Measurements from ENCODE around the gene ANKRD40CL. TPM values are rescaled to one million over a fixed set of nuclear protein-coding genes. Genes with fewer than 3 reads are reported as not detected.

Gene ANKRD40CL
- total RNA-seq, 1 experiment from 2014 or later: not detected

GRCh38 chr17:50802609-50803571 is 35.6 kb upstream of the ANKRD40CL start:
- intact Hi-C loops (cut with micrococcal nuclease; ENCODE audit: unreplicated experiment) (no loop called here), in situ Hi-C loops (cut with HindIII; ENCODE audit: low pct_unique_long_range_greater_than_20kb, low sequenced_read_pairs) (no loop called here)
- no peaks in the 10 kb centered on the region for H3K36me3 ChIP-seq (ENCODE audit: control insufficient read depth, insufficient read depth, low read length)
- no peak overlapping the region for H3K27ac ChIP-seq (ENCODE audit: low read length)
- no peaks in the 10 kb centered on the region for H3K9me3 ChIP-seq (ENCODE audit: control insufficient read depth, insufficient read depth, low read depth, low read length)
- H3K4me1 ChIP-seq (ENCODE audit: control insufficient read depth, insufficient read depth, low read length): peaks cover 4% of the 10 kb centered on the region; the same call in 1 of the 2 replicates
- TF ChIP-seq SIN3A (IDR thresholded peaks at IDR 0.05; ENCODE audit: borderline replicate concordance, insufficient read depth, low read depth, low read length) (no peak), REST (IDR thresholded peaks at IDR 0.05; ENCODE audit: insufficient read depth in 1 of 2, low read depth in 2 of 2, low read length in 1 of 2) (no peak), TCF7L2 (IDR thresholded peaks at IDR 0.05; ENCODE audit: low read depth, low read length) (no peak), POLR2AphosphoS5 (IDR thresholded peaks at IDR 0.05; ENCODE audit: low read depth, low read length) (no peak), CTCF (IDR thresholded peaks at IDR 0.05) (no peak)
- no TSS peak for BruUV-seq (replicated peaks)
- no peak for ATAC-seq
- ChIA-PET POLR2A (interaction anchor here (0.6 kb wide), 1 partner anchor 63 kb away, joined by 3 read pairs; the partner anchor contains the start of gene TOB1), CTCF (interaction anchor here (0.6 kb wide), 1 partner anchor 38 kb away, joined by 3 read pairs; no protein-coding TSS in a partner anchor)
- DNase-seq (ENCODE audit: low read depth, low spot score): no peak
- H3K27me3 ChIP-seq (ENCODE audit: control insufficient read depth, insufficient read depth, low read length): no peaks in the 10 kb centered on the region
- no peak overlapping the region for H3K4me3 ChIP-seq (ENCODE audit: low read depth in 2 of 2, low read length in 2 of 2)

- Histone ChIP-seq H3K27me3 (ENCODE audit: control insufficient read depth, insufficient read depth, low read length) (no peaks in the 10 kb centered on the region), H3K27ac (ENCODE audit: low read length) (no peak overlapping the region), H3K9me3 (ENCODE audit: control insufficient read depth, insufficient read depth, low read depth, low read length) (no peaks in the 10 kb centered on the region), H3K4me1 (ENCODE audit: control insufficient read depth, insufficient read depth, low read length) (peaks cover 4% of the 10 kb centered on the region; the same call in 1 of the 2 replicates), H3K36me3 (ENCODE audit: control insufficient read depth, insufficient read depth, low read length) (no peaks in the 10 kb centered on the region), H3K4me3 (ENCODE audit: low read depth in 2 of 2, low read length in 2 of 2) (no peak overlapping the region)
- no peak for TF ChIP-seq POLR2AphosphoS5 (IDR thresholded peaks at IDR 0.05; ENCODE audit: low read depth, low read length)
- no peak for TF ChIP-seq SIN3A (IDR thresholded peaks at IDR 0.05; ENCODE audit: borderline replicate concordance, insufficient read depth, low read depth, low read length)
- TF ChIP-seq CTCF (IDR thresholded peaks at IDR 0.05): no peak
- no peak for TF ChIP-seq TCF7L2 (IDR thresholded peaks at IDR 0.05; ENCODE audit: low read depth, low read length)
- no peak for TF ChIP-seq REST (IDR thresholded peaks at IDR 0.05; ENCODE audit: insufficient read depth in 1 of 2, low read depth in 2 of 2, low read length in 1 of 2)
- no peak for DNase-seq (ENCODE audit: low read depth, low spot score)
- no peak for ATAC-seq
- BruUV-seq (replicated peaks): no TSS peak
- in situ Hi-C loops (cut with HindIII; ENCODE audit: low pct_unique_long_range_greater_than_20kb, low sequenced_read_pairs) (no loop called here), intact Hi-C loops (cut with micrococcal nuclease; ENCODE audit: unreplicated experiment) (no loop called here)
- CTCF ChIA-PET: no interaction called here
- POLR2A ChIA-PET: no interaction called here
These were observed 32.9 kb upstream of the ANKRD40CL start for GRCh38 chr17:50800196-50800700.

Measured in Panc1 (cell line).